Femur (tissue), 1 donor: ENCODE results near the gene GPR63.

Experiments
- DNase-seq: peaks from one replicate; pipeline ENCODE4 v3.0.0-alpha.2; 2017

Gene GPR63

DNA sequence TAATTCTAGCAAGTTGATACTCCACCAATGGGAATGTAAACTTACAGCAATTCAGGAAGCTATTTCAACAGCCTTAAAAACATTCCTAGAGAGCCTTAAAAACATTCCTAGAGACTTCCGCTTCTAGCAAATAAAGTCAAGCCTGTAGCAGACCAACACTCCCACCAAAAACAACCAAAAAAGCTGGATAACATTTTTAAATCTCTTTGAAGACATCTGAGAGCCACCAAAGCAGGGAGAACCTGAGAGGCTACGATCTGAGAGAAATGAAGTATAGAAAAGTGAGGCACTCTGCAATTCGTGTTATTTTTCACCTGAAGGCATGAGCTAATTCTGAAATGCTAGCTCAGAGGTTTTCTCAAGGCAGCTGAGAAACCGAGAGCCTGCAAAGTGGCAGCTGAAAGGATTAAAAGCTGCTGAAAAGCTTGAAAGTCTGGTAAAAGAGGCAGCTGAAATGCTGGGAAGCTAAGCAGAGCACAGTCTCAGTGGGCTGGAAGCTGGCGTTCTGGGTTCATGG, 20.9 kb downstream of the GPR63 start:
- DNase-seq: no peak

DNA sequence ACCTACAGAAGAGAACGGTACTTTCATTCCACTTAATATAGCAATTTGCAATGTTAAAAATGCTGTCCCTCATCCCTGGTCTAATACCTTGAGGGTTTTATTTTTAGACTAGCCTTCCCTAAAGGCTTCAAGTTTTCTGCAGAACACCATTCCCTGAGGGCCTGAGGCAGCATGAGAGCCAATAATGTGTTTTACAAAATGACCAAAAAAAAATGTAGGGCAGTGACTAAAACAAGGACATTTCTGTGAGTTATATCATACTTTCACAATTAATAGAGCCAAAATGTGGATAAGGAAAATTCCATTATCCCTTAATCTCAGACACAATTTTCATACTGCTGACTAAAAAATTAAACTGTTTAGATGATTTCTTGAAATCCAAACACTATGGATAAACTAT, 22.7 kb downstream of the GPR63 start:
- no peak for DNase-seq

DNA sequence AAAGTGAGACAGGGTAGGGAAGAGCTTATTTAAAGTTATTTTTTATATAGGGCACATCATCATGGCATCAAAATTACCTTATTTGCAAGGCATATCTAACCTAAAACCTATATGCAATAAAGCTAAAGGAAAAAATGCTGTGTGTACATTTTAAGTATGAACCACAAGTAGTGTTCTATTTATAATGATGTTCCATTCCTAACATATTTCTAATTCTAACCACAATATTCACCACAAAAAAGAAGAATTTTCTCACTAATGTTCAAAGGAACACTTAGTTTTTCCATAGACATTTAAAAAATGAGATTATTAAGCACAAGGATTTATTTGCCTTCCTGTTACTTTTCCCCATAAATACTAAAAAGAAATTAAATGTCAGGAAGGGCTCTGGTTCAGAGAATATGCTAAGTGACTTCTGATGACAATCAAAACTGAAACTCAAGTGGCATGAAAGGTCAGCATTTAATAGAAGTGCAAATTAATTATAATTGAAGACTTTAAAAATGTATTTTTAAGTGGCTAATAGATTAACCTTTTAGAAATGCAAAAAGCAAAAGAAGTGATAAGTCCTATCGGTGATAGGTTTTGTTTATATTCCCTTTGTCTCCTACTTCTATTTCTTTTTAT, 25.1 kb downstream of the GPR63 start:
- no peak for DNase-seq

DNA sequence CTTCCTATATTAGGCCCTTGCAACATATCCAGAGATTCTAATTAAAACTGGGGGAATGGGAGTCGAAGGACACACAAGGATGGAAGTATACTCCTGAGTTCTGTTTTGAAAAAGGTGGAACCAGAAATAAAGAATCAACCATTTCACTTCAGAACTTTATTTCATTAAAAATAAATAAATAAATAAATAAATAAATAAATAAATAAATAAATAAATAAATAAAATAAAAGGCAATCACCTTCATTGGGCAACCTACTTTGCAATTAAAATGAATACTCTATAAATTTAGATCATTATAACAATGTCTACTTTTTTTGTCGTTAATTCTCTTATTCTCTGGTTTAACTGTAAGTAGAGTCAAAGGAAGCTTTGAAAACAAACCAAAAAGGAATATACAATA, 25.6 kb downstream of the GPR63 start:
- DNase-seq: no peak

DNA sequence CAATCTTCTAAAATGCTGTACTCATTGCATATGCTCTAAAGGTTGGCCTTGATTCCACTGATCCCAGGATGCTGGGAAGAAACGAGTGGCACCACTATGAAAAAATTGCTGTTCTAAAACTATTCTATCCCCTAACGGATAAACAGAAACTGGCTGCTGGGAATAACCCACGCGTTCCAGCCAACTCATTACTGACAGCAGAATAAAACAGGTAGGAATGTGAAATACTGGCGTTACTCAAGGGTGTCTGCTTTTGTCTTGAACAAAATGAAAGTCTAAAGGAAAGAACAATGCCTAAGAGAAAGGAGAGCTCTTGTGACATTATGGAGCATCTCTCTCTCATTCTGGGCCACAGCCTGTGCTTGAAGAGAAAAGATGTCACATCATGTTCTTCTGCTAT, 26.1 kb downstream of the GPR63 start:
- DNase-seq: no peak

DNA sequence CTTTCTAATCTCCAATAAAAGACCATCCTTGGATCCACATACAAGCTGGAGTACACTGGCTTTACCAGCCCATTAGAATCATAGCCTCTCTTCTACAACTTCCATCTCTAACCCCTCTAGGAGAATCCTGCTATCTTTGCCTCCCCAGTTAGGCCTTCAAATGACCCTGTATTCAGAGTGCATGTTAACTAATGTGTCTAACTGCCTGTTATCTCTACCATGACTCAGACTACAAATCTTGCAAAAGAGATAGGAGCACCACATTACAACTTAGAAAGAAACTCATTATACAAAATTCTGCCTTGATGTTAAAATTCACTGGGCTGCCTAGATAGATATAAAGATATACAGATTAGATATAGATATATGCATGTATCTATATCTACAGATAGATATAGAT, 28.2 kb downstream of the GPR63 start:
- no peak for DNase-seq

DNA sequence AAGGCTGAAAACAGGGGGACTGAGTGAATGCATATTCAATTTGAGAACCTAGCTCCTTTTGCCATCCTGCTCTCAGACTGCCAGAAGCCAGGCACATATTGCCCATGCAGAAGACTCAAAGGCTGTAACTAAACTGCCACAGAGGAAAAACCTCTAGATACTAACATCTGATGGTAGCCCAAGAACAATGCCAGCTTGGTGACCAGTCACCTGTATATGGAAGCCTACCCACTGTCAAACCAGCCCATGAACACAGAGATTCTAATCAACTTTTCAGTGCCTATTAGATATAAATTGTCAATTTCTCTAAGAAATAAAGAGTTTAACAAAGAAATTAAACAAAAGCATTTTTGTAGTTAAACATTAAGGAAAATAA, 34.2 kb downstream of the GPR63 start:
- DNase-seq: no peak

DNA sequence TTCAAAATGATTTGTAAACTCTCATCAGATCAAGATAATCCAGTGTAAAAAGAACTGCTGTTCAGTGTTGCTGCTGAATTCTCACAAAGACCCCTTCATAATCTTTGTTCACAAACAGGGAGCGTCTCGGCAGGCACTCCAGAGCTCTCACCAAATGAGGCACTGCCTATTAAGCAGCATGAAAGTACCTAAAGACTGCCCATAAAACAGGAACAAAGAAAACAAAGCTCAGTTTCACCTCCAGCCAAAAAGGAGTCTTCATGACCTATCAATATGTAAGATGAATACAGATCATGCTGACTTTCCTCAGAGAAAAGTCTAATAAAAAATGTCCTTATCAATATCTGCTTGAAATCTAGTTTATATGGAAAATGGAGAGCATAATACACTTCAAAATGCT, 41.8 kb downstream of the GPR63 start:
- DNase-seq: no peak

DNA sequence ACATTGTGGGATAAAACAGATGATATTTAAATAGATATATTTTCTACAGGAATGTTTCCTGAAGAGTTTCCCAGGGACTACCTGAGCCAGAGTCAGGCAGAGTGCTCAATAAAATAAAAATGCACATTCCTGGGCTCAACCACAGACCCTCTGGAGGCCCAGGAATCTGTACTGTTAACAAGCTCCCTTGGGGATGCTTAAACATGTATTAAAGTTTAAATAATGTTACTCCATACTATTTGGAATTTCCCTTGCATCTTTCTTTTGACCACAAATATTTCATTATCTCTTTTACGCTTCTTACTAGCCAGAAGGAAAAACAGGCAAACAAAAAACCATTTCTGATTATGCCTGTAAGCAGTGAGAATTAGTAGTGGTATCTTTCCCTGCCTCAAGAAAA, 42.3 kb downstream of the GPR63 start:
- no peak for DNase-seq

DNA sequence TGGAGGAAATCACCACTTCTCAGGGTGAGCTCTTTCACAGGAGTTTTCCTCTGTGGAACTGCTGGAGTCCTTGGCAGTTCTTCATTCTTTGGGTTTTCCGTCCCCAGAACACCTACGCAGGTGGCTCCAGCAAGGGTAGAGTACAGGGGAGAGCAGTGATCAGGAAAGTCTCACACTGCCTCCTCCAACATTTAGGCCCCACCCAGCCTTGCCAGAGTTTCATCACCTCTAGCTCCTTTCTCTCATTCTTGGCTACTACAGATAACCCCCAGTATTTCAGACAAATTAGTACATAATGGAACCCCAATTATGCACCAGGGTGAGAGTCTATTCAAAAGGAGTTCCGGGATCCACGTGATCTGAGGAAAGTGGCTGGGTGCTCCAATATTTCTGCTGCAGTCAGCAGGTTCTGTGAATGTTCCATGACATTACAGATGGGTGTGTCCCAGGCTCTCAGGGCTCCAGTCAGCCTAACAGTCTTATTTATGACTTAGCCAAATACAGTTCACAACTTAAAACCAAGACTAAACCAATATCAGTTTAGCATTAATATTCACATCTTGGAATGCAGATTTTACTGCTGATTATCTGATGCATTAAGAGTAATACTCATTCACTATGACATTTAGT, 44.6 kb downstream of the GPR63 start:
- no peak for DNase-seq

DNA sequence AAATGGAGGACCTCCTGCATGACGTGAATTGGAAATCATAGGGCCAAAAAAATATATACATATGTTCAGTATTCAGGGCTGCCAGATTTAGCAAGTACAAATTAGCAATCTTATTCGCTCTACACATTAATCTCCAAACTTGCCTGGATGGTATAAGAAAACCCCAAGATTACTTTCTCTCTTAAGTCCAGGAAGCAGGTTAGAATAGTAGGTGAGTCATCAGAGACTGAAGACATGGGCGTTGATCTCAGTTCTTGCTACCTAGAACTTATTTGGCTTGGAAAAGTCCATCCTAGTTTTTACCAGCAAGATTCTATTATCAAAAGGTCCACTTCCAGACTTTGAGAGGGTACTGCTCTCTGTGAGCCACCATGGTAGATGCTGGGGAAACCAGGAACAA, 47.4 kb downstream of the GPR63 start:
- no peak for DNase-seq

DNA sequence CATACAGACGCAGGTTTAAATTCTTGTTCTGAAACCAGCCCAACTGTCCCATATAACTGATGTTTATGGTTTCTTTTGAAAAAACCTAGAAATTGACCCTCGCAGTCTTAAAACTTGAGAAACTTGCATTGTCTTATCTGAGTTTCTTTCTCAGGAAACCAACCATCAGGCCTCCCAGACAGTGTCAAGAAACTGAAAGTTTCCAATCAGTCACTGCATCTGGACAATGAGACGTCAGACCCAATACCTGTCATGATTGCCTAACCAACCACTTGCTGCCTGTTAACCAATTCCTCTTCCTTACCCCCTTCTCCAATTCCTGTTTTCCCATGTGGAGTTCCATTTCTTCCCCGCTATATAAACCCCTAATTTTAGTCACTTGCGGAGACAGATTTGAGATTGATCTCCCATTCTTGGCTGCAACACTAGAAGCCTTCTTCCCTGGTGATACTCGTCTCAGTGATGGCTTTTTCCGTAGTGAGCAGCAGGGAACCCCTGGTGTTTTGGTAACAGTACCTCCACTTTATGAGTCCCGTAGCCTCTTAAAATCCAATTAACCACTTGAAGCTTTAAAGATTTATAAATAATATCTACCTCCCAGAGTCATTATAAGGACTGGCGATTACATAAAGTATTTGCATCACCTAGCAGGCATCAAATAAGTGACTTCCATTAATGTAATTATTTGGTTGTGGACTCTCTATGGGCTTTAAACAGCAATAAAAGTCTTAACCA, 49.3 kb downstream of the GPR63 start:
- DNase-seq: no peak

DNA sequence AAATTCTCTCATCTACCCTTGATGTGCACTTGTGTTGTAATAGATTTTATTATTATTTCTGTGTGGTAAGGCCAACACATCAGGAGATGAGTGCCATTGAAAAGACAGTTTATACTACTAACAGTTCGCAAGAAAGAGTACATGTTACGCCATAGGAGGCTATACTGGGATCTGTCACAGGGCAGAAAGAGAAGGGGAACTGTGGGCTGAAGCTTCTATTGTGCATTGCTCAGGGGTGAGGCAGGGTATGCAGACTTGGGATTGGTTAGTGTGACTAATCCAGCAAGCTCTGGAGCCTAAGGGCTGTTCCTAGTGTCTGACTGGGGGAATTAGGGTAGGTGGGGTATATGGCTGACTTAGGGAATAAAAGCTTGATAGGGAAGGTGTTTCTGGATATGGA, 50.9 kb downstream of the GPR63 start:
- DNase-seq: no peak

DNA sequence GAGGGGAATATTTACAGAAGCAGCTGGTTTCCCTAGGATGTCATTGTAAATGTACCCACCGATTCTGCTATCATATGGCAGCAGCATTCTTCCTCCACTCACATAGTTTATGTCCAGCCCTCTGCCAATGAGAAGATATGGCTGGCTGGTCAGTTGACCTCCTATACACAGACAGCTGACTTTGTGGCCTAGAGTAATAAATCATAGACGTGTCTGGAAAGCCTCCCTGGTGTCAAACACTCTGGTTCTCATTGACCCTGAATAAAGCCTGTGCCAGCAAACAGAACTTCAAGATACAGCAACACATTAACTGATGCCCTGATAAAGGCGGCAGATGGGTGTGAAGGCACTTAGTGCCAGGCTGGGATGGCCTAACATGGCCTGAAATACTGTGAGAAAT, 52.6 kb downstream of the GPR63 start:
- no peak for DNase-seq

DNA sequence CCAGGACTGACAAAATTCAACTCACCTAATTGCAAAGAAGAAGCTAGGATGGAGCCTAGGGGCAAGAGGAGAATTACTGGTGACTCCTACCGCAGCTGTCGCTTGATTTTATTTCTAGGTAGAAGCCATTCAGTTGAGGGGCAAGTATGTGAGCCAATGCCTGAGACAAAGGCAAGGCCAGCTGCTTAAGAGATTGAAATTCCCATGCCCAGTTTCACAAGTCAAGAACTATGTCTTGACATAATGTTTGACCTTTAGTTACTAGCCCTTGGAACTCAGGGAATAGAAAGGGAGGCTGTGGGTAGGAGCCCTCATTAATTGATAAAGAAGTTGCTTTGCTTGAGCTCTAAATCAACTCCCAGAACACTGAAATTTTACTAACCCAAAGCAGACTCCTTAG, 54.0 kb downstream of the GPR63 start:
- no peak for DNase-seq

DNA sequence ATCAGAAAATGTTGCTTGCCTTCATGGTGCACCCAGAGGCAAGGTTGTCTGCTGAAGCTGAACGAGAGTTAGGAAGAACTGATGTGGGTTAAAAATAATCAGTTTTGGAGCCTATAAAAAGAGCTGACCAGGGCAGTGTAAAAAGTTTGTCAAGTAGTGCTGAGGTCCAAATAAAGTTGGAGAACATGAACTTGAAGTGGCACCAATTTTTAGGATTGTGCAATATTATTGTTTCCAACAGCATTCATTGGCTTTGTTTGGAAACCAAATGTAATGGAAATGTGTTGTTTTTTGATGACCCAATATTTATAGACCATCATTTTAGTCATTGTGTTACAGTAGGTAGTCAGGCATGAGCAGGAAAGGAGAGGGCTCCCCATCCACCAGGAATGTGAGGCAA, 55.7 kb downstream of the GPR63 start:
- DNase-seq: no peak

DNA sequence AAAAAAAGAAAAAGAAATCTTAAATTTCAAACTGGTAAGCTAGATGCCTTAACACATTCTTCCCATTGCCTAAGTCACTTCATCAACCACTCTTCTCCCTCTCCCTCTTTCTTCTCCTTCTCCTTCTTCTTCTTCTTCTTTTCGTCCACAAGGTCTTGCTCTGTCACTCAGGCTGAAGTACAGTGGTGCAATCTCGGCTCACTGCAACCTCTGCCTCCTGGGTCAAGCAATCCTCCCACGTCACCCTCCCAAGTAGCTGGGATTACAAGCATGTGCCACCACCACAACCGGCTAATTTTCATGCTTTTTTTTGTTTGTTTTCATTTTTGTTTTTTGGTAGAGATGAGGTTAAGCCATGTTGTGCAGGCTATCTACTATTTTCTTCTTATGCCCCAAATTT, 60.2 kb downstream of the GPR63 start:
- no peak for DNase-seq

DNA sequence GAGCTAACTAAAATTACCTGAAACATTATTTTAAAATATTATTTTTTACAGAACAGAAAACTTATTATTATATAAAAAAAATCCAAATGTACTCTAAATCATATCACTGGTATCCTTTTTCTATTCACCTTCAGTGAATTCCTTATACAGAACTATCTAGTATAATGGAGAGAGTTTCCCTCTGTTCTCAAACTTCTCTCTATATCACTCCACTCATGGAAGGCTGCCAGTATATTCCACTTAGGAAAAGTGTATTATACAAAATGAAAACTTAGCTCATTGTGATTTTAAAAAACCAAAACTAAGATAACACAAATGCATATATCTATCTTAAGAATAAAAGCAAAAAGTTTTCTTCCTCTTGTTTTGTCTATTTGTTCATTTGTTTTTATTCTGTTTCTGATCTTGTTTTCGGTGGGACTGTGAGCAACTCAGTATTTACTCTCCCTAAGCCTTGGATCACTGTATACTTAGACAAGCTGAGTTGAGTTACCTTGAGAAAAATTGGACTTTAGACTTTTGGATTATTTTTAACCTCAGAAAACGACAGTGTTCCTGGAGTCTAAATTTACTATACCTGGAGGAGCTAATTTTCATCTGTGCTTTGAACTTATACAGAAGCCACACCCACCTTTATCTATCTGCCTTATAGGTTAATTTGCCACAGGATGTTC, 61.4 kb downstream of the GPR63 start:
- no peak for DNase-seq

DNA sequence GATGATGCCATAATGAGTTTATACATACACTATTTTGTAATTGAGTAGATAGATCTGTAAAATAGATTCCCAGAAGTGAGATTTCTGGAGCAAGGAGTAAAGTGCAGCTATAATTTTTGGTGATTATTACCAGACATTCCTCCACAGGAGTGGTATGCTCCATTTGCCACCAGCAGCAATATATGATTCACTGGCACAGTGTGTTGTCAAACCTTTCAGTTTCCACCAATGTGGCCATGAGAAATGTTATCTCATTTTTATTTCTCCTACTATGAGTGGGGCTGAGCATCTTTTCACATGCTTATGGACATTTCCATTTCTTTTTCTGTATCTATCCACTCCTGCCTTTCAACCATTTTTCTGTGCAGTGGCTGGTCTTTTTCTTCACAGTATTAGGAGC, 70.5 kb downstream of the GPR63 start:
- DNase-seq: no peak

DNA sequence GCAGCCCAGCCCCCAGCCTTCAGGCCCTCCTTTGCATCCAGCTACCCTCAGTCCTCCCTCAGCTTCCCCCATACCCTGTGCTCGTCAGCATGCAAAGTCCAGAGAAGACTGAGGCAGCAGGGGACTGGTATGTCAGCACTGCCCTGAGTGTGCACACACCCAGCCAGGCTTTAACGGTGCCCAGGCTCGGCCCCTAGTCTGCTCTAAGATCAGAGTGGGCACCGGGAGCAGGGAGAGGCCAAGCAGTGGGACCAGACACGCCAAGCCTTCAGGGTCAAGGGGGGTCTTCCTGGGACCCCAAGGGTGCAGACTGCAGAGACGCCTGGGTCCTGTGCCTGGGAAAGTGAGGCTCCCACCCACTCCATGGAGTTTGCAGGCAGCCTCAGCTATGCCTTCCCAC, 74.7 kb downstream of the GPR63 start:
- no peak for DNase-seq

DNA sequence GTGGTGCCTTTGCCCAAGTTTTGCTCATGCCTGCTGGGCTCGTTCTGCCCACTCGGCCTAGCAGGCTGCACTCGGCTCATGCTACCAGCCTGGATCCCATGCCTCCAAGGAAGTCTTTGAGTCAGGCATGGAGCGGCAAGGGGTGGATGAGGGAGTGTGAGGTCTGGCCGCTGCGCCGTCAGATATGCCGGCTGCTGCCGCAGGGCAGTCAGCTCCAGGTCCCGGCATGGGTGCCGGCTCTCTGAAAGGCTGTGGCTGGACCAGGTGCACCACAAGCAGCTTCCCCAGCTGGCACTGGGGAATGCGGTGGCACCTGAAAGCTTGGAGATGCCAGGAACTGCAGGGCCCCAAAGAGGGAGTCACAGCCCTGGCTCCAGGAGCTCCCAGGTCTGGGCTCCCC, 75.5 kb downstream of the GPR63 start:
- no peak for DNase-seq

DNA sequence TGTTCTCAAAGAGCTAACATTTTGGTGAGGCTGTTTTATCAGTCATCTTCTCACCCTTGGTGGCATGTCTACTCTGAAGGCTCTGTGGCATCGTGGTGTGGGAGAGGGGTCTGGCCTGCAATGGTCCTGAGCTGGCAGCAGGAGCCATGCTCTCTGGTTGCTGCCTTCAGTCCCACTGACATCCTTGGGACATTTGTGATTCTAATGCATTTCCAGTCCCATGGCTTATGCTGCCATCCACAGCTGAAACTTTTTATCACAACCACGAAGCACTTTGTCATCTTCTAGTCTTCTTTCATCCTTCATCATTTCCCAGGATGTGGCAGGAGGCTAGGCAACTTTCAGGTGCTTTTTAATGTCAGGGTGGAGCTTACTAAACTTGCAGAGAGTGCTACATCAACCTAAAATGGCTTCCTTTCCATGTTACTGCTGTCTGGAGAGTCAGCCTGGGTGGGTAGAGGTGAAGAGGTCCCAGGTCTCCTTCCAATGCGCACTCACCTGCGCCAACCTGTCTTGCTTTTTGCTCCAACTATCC, 77.1 kb downstream of the GPR63 start:
- no peak for DNase-seq

DNA sequence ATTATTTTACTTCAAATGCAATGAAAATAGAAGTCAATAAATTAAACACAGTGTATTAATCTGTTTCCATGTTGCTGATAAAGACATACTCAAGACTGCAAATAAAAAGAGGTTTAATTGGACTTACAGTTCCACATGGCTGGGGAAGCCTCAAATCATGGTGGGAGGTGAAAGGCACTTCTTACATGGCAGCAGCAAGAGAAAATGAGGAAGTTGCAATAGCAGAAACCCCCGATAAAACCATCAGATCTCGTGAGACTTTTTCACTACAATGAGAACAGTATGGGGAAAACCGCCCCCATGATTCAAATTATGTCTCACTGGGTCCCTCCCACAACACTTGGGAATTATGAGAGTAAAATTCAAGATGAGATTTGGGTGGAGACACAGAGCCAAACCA, 82.2 kb downstream of the GPR63 start:
- no peak for DNase-seq

DNA sequence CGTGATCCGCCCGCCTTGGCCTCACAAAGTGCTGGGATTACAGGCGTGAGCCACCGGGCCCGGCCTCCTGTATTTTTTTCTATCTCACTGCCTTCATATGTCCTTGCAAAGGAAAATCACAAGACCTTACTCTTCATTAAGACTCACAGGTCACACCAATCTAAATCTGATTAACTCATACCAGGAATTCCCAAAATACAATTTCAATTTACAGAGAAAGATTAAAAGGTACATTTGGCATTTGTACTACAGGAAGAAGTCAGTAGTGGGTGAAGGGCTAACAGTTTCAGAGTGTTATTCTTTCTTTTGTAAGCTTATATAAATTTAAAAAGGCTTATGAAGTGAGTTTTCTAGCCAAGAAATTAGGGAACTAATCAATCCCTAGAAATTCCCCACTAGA, 87.4 kb downstream of the GPR63 start:
- DNase-seq: no peak
